Mesodermal cell (in vitro differentiated cells): Measurements from ENCODE around the gene COX8A.

Experiments used
- H3K27ac ChIP-seq: 2 replicates; pipeline ENCODE4 v1.7.0; 2013; ENCODE audit warnings: mild to moderate bottlenecking, low read depth, low read length, moderate library complexity; ENCODE audit not compliant: severe bottlenecking
- H3K36me3 ChIP-seq: 2 replicates; pipeline ENCODE4 v1.7.1; 2013; ENCODE audit warnings: mild to moderate bottlenecking, low read length, moderate library complexity; ENCODE audit not compliant: control insufficient read depth, insufficient read depth
- H3K4me1 ChIP-seq: one replicate; pipeline ENCODE4 v1.7.1; 2013; ENCODE audit warnings: mild to moderate bottlenecking, low read length; ENCODE audit not compliant: insufficient read depth, control insufficient read depth, poor library complexity, severe bottlenecking
- H3K4me3 ChIP-seq: 2 replicates; pipeline ENCODE4 v1.7.0; 2013; ENCODE audit warnings: low read length, control low read depth, mild to moderate bottlenecking; ENCODE audit not compliant: insufficient read depth, poor library complexity, severe bottlenecking; ENCODE audit errors: extremely low read depth
- H3K9me3 ChIP-seq: 2 replicates; pipeline ENCODE4 v1.7.1; 2013; ENCODE audit warnings: mild to moderate bottlenecking, low read length, moderate library complexity; ENCODE audit not compliant: control insufficient read depth
- WGBS, 2 experiments: methylation state at CpG; one replicate each; pipeline ENCODE4 v1.1.5; 2013; ENCODE audit warnings: missing lambda C conversion rate in 2 of 2; ENCODE audit not compliant: insufficient coverage in 2 of 2; 5-methylcytosine and 5-hydroxymethylcytosine counted together

COX8A gene

GRCh38 chr11:64014356-64014755 is 39.9 kb downstream of the COX8A start:
- Histone ChIP-seq H3K36me3 (no peaks in the 10 kb centered on the region), H3K4me1 (no peaks in the 10 kb centered on the region), H3K27ac (no peak overlapping the region), H3K4me3 (no peak overlapping the region), H3K9me3 (peaks cover 12% of the 10 kb centered on the region)
- WGBS, 2 experiments: 79 to 98% methylated on average over 9 to 10 of the region's 11 CpGs

- H3K4me1 ChIP-seq: no peaks in the 10 kb centered on the region
- peaks cover 7% of the 10 kb centered on the region for H3K9me3 ChIP-seq
- H3K4me3 ChIP-seq: no peak overlapping the region
- WGBS, 2 experiments: 82 to 86% methylated on average over 12 to 14 of the region's 20 CpGs
- no peaks in the 10 kb centered on the region for H3K36me3 ChIP-seq
- no peak overlapping the region for H3K27ac ChIP-seq
Measured at GRCh38 chr11:64015510-64015909, 41.1 kb downstream of the COX8A start.

- WGBS, 2 experiments: 91 to 94% methylated on average over 30 to 32 of the region's 35 CpGs
- no peak overlapping the region for H3K27ac ChIP-seq
- H3K4me1 ChIP-seq: peaks cover under 1% of the 10 kb centered on the region
- no peaks in the 10 kb centered on the region for H3K36me3 ChIP-seq
- H3K9me3 ChIP-seq: peaks cover under 1% of the 10 kb centered on the region
- no peak overlapping the region for H3K4me3 ChIP-seq
Measured at GRCh38 chr11:64015935-64016845, 41.8 kb downstream of the COX8A start.

GRCh38 chr11:64017945-64018224 is 43.5 kb downstream of the COX8A start:
- no peaks in the 10 kb centered on the region for H3K9me3 ChIP-seq
- WGBS, 2 experiments: 97 to 98% methylated on average over 6 of the region's 7 CpGs
- H3K4me1 ChIP-seq: peaks cover 12% of the 10 kb centered on the region

GRCh38 chr11:64018310-64018709 is 43.9 kb downstream of the COX8A start:
- Histone ChIP-seq H3K4me1 (peaks cover 13% of the 10 kb centered on the region), H3K4me3 (no peak overlapping the region), H3K36me3 (no peaks in the 10 kb centered on the region), H3K9me3 (no peaks in the 10 kb centered on the region), H3K27ac (no peak overlapping the region)
- WGBS, 2 experiments: 91 to 95% methylated on average over 3 to 7 of the region's 8 CpGs

More at GRCh38 chr11:64017945-64018224, 43.5 kb downstream of the COX8A start:
- H3K4me3 ChIP-seq: no peak overlapping the region
- no peaks in the 10 kb centered on the region for H3K36me3 ChIP-seq
- H3K27ac ChIP-seq: no peak overlapping the region

- Histone ChIP-seq H3K27ac (no peak overlapping the region), H3K4me1 (peaks cover 20% of the 10 kb centered on the region), H3K4me3 (no peak overlapping the region), H3K9me3 (no peaks in the 10 kb centered on the region), H3K36me3 (no peaks in the 10 kb centered on the region)
- 87 to 93% methylated on average over 17 to 22 of the region's 27 CpGs for WGBS, 2 experiments
Measured at GRCh38 chr11:64019106-64020037, 45.0 kb downstream of the COX8A start.

GRCh38 chr11:64020976-64021756 is 46.7 kb downstream of the COX8A start:
- WGBS, 2 experiments: 72 to 73% methylated on average over 16 to 18 of the region's 22 CpGs
- H3K27ac ChIP-seq: no peak overlapping the region
- peaks cover 28% of the 10 kb centered on the region for H3K4me1 ChIP-seq
- no peak overlapping the region for H3K4me3 ChIP-seq
- H3K9me3 ChIP-seq: no peaks in the 10 kb centered on the region
- no peaks in the 10 kb centered on the region for H3K36me3 ChIP-seq

GRCh38 chr11:64021757-64022093 is 47.3 kb downstream of the COX8A start:
- Histone ChIP-seq H3K36me3 (no peaks in the 10 kb centered on the region), H3K4me1 (peaks cover 28% of the 10 kb centered on the region), H3K4me3 (no peak overlapping the region), H3K27ac (no peak overlapping the region), H3K9me3 (no peaks in the 10 kb centered on the region)
- 12 to 14% methylated on average over 5 of the region's 10 CpGs for WGBS, 2 experiments

- H3K36me3 ChIP-seq: no peaks in the 10 kb centered on the region
- WGBS, 2 experiments: 76% methylated on average over 11 to 13 of the region's 14 CpGs
- no peak overlapping the region for H3K27ac ChIP-seq
- H3K4me3 ChIP-seq: no peak overlapping the region
- H3K9me3 ChIP-seq: no peaks in the 10 kb centered on the region
- H3K4me1 ChIP-seq: peaks cover 30% of the 10 kb centered on the region
Measured at GRCh38 chr11:64022125-64022784, 47.8 kb downstream of the COX8A start.
